Loucy (cell line): ENCODE measurements around the gene KCND2.

ENCODE experiments used
- H2AFZ ChIP-seq: fragments of 200-600 bp; sonication (generic); 2 replicates; pipeline ENCODE4 v1.6.0; 2016; ENCODE audit warnings: antibody characterized with exemption, mild to moderate bottlenecking, low read length, moderate library complexity
- H3F3A ChIP-seq: fragments of 200-600 bp; 2 replicates; pipeline ENCODE4 v1.6.0; 2016; ENCODE audit warnings: antibody characterized with exemption, low read depth, mild to moderate bottlenecking
- H3K27me3 ChIP-seq: fragments of 200-600 bp; sonication (generic); 2 replicates; pipeline ENCODE4 v1.6.1; 2014; ENCODE audit warnings: low read length, mild to moderate bottlenecking; ENCODE audit not compliant: insufficient read depth, poor library complexity, severe bottlenecking
- H3K36me3 ChIP-seq: fragments of 200-600 bp; sonication (generic); 2 replicates; pipeline ENCODE4 v1.6.1; 2016; ENCODE audit warnings: low read length; ENCODE audit not compliant: insufficient read depth
- H3K4me1 ChIP-seq: fragments of 200-600 bp; sonication (generic); 2 replicates; pipeline ENCODE4 v1.5.1; 2014; ENCODE audit warnings: low read length, mild to moderate bottlenecking; ENCODE audit not compliant: insufficient read depth, poor library complexity, severe bottlenecking
- H3K4me2 ChIP-seq: fragments of 200-600 bp; sonication (generic); 2 replicates; pipeline ENCODE4 v1.6.0; 2014; ENCODE audit warnings: antibody characterized with exemption, low read length, low read depth, mild to moderate bottlenecking; ENCODE audit not compliant: poor library complexity, severe bottlenecking
- H3K4me3 ChIP-seq: fragments of 200-600 bp; sonication (generic); 2 replicates; pipeline ENCODE4 v1.5.1; 2014; ENCODE audit warnings: low read length, mild to moderate bottlenecking, mixed read lengths; ENCODE audit not compliant: poor library complexity, severe bottlenecking
- H3K79me2 ChIP-seq: fragments of 200-600 bp; sonication (generic); 2 replicates; pipeline ENCODE4 v1.6.1; 2014; ENCODE audit warnings: low read length; ENCODE audit not compliant: insufficient read depth
- H3K9ac ChIP-seq: fragments of 200-600 bp; sonication (generic); 2 replicates; pipeline ENCODE4 v1.6.0; 2014; ENCODE audit warnings: mild to moderate bottlenecking, low read depth, low read length, moderate library complexity; ENCODE audit not compliant: poor library complexity, severe bottlenecking
- H3K9me2 ChIP-seq: fragments of 200-600 bp; sonication (generic); replicated peaks from 2 replicates; pipeline ENCODE4 v1.6.1; 2016; ENCODE audit warnings: low read depth, low read length, mixed read lengths
- H3K9me3 ChIP-seq: fragments of 200-600 bp; sonication (generic); 2 replicates; pipeline ENCODE4 v1.6.1; 2014; ENCODE audit warnings: mild to moderate bottlenecking, antibody characterized with exemption, low read length, low read depth; ENCODE audit not compliant: insufficient read depth
- H4K20me1 ChIP-seq: fragments of 200-600 bp; sonication (generic); 2 replicates; pipeline ENCODE4 v1.6.0; 2014; ENCODE audit warnings: antibody characterized with exemption, low read length, mild to moderate bottlenecking; ENCODE audit not compliant: insufficient read depth, poor library complexity, severe bottlenecking
- CTCF ChIP-seq: fragments of 200-600 bp; sonication (generic); conservative IDR thresholded peaks from 2 replicates; pipeline ENCODE4 v1.5.1; 2014; ENCODE audit warnings: mild to moderate bottlenecking, antibody characterized with exemption, low read length
- EZH2phosphoT487 ChIP-seq: fragments of 200-600 bp; IDR thresholded peaks from 2 replicates; pipeline ENCODE4 v1.6.1; 2018; ENCODE audit warnings: antibody characterized with exemption, mild to moderate bottlenecking, moderate library complexity, borderline replicate concordance

KCND2 gene

GRCh38 chr7:120327054-120327453, 54.1 kb downstream of the KCND2 start:
- H3K4me1 ChIP-seq: no peaks in the 10 kb centered on the region
- H3K9me2 ChIP-seq: no peaks in the 10 kb centered on the region
- no peak overlapping the region for H3K4me3 ChIP-seq
- H3K9ac ChIP-seq: no peak overlapping the region
- no peaks in the 10 kb centered on the region for H3K9me3 ChIP-seq
- no peaks in the 10 kb centered on the region for H3K27me3 ChIP-seq
- no peak overlapping the region for H2AFZ ChIP-seq
- H4K20me1 ChIP-seq: no peaks in the 10 kb centered on the region
- no peaks in the 10 kb centered on the region for H3K79me2 ChIP-seq
- no peaks in the 10 kb centered on the region for H3K36me3 ChIP-seq
- no peak for TF ChIP-seq CTCF
- TF ChIP-seq EZH2phosphoT487: no peak
- no peak overlapping the region for H3K4me2 ChIP-seq
- H3F3A ChIP-seq: no peaks in the 10 kb centered on the region

DNA sequence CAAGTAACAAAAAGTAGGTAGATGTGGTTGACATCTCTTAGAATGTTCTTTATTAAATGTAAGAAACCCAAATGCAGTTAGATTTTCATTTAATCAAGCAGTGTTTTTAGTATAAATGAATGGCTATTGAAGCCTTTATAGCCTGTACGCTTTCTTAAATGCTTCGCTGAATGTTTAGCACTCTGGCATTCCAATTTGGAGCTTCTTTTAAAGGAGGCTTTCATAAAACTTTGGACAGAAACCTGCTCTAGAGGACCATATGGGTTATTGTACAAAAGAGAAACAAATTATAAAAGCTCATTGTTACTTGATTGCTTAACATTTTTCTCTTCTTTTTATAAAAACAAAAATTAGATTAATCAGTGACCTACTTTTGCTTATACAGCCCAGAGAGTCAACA, 59.5 kb downstream of the KCND2 start:
- Histone ChIP-seq H3K9me2 (no peaks in the 10 kb centered on the region), H3K9ac (no peak overlapping the region), H3K4me2 (no peak overlapping the region), H3K79me2 (no peaks in the 10 kb centered on the region), H3K27me3 (no peaks in the 10 kb centered on the region), H3K4me1 (no peaks in the 10 kb centered on the region), H3F3A (no peaks in the 10 kb centered on the region), H4K20me1 (no peaks in the 10 kb centered on the region), H3K9me3 (no peaks in the 10 kb centered on the region), H2AFZ (no peak overlapping the region), H3K36me3 (no peaks in the 10 kb centered on the region), H3K4me3 (no peak overlapping the region)
- TF ChIP-seq EZH2phosphoT487: no peak
- TF ChIP-seq CTCF: no peak

- Histone ChIP-seq H3K9ac (no peak overlapping the region), H3K9me2 (no peaks in the 10 kb centered on the region), H3F3A (no peaks in the 10 kb centered on the region), H4K20me1 (no peaks in the 10 kb centered on the region), H3K4me1 (no peaks in the 10 kb centered on the region), H3K79me2 (no peaks in the 10 kb centered on the region), H3K36me3 (no peaks in the 10 kb centered on the region), H2AFZ (no peak overlapping the region), H3K27me3 (no peaks in the 10 kb centered on the region), H3K9me3 (no peaks in the 10 kb centered on the region), H3K4me3 (no peak overlapping the region), H3K4me2 (no peak overlapping the region)
- TF ChIP-seq EZH2phosphoT487: no peak
- no peak for TF ChIP-seq CTCF
Measured at GRCh38 chr7:120334475-120334874, 61.5 kb downstream of the KCND2 start.
